ENCODE measurements around the gene MCTS1. TPM values are rescaled to one million over a fixed set of nuclear protein-coding genes. Genes with fewer than 3 reads are reported as not detected.
"Not testable (repeated sequence)": the region's sequence is repeated elsewhere in the genome, so short reads cannot be mapped to it uniquely, and the experiment has no call there.

Gene MCTS1
- total RNA-seq, 1 donor from 2014 or later: 43.5 TPM

- DNase-seq (ENCODE audit: low read depth): no peak
Measured at GRCh38 chrX:120625371-120625770, 21.5 kb downstream of the MCTS1 start.

GRCh38 chrX:120629667-120630537 lies 26.0 kb downstream of the MCTS1 start, which contains the start of gene C1GALT1C1:
C1GALT1C1 (minus strand) TSS chrX:120630054; CDS start chrX:120627166, 2,888 bp downstream.
- DNase-seq (ENCODE audit: low read depth): peak; percentile 90

- DNase-seq (ENCODE audit: low read depth): no peak
Measured at GRCh38 chrX:120638619-120639018, 34.7 kb downstream of the MCTS1 start.

GRCh38 chrX:120642871-120643270 lies 39.0 kb downstream of the MCTS1 start:
- no peak for DNase-seq (ENCODE audit: low read depth)

GRCh38 chrX:120647127-120647526 lies 43.2 kb downstream of the MCTS1 start:
- DNase-seq (ENCODE audit: low read depth): no peak

GRCh38 chrX:120652256-120652655 lies 48.4 kb downstream of the MCTS1 start:
- DNase-seq (ENCODE audit: low read depth): not testable (repeated sequence)

GRCh38 chrX:120653000-120653399 lies 49.1 kb downstream of the MCTS1 start:
- no peak for DNase-seq (ENCODE audit: low read depth)

GRCh38 chrX:120660637-120661036 lies 56.7 kb downstream of the MCTS1 start:
- DNase-seq (ENCODE audit: low read depth): peak; percentile 2

Other genes starting within 250 kb of the MCTS1 start
- 2.5 and 58.0 TPM in 2 replicates for gene ATP1B4, start 242.0 kb upstream of the MCTS1 start, total RNA-seq
- 125 and 143 TPM in 2 replicates for gene LAMP2, start 134.8 kb upstream of the MCTS1 start, total RNA-seq
- 24.4 and 26.1 TPM in 2 replicates for gene CUL4B, start 43.1 kb upstream of the MCTS1 start, total RNA-seq
- 18.0 and 20.1 TPM in 2 replicates for gene C1GALT1C1, start 26.0 kb downstream of the MCTS1 start, total RNA-seq

All from myocyte (in vitro differentiated cells).